ENCODE results near the gene CAGE1.

- no peak for TF ChIP-seq CTCF (conservative IDR thresholded peaks at IDR 0.05; ENCODE audit: low read depth, low read length)
- TF ChIP-seq EZH2 (IDR thresholded peaks at IDR 0.05; ENCODE audit: low read length, unreplicated experiment), result no peak
These were observed 72.6 kb downstream of the CAGE1 start for GRCh38 chr6:7316658-7317533.
